ENCODE measurements around the gene TMTC4. TPM values are rescaled to one million over a fixed set of nuclear protein-coding genes. Genes with fewer than 3 reads are reported as not detected.

The TMTC4 gene
- polyA plus RNA-seq, 1 donor from 2014 or later = 123 TPM

DNA sequence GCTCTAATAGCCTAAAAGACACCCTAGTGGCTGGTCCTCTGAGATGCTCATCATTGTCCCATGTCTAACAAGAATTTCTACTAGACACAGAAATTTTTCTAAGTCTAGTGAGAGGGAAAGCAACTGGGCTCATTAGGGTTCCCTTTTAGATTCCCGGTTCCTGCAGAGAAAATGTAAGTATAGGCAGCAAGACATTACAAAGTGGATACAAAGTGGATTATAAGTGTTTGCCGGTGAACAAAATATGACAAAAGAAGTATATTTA, 20.8 kb upstream of the TMTC4 start:
- no peaks in the 10 kb centered on the region for H3K27me3 ChIP-seq (ENCODE audit: insufficient read depth, low read depth, low read length)
- H3K36me3 ChIP-seq (ENCODE audit: insufficient read depth, low read length) = no peaks in the 10 kb centered on the region

DNA sequence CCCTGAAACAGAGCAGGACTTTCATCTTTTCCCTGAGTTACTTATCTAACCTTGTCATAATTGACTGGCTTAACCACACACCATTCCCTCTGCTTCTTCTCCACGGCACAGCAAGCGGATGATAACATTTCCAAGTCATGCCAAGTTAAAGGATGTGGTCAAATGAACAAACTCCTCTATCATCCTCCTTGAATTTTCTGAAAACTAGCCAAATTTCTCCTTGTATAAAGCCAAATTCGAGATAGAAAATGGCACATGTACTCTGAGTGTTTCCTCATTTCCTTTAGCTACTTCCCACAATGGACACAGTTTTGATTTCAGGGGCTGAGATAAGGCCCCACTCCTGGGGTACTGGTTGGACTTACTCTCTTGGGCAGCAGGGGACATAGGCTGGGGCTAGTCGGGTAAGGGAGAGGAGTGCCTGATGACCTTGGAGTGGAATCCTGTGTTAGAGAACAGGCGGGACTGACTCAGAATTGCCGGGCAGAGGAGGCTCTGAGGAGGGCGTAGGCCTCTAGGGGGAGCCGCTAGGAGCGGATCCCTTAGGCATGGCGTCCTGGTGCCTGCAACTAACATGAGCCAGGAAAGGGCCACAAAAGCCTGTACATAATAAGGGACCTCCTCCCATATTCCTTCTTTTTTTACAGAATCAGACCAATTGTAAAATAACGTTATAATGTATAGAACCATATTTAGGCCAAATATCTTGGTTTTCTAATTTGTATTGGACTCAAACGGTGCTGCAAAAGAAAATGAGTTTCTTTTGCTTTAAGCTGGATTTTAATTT, 20.3 kb upstream of the TMTC4 start:
- H3K79me2 ChIP-seq (replicated peaks; ENCODE audit: insufficient read depth, low read length) = no peaks in the 10 kb centered on the region
- no peak overlapping the region for H3K4me3 ChIP-seq (ENCODE audit: low read length)
- no peak for TF ChIP-seq EZH2 (IDR thresholded peaks at IDR 0.05; ENCODE audit: borderline replicate concordance, insufficient read depth, low read length, poor library complexity, severe bottlenecking)
- no peak overlapping the region for H3K27ac ChIP-seq (ENCODE audit: low read length)
- H3K9ac ChIP-seq (ENCODE audit: low read length) = no peak overlapping the region
- H3K27me3 ChIP-seq (ENCODE audit: insufficient read depth, low read depth, low read length) = no peaks in the 10 kb centered on the region
- H3K9me2 ChIP-seq (ENCODE audit: insufficient read depth, low read length) = no peaks in the 10 kb centered on the region
- H3F3A ChIP-seq (ENCODE audit: insufficient read depth, low read length, poor library complexity, severe bottlenecking) = no peaks in the 10 kb centered on the region
- no peaks in the 10 kb centered on the region for H3K36me3 ChIP-seq (ENCODE audit: insufficient read depth, low read length)
- no peaks in the 10 kb centered on the region for H4K20me1 ChIP-seq (ENCODE audit: insufficient read depth)
- H3K4me2 ChIP-seq (ENCODE audit: low read length) = no peak overlapping the region
- H3K9me3 ChIP-seq (ENCODE audit: low read length) = peaks cover 4% of the 10 kb centered on the region
- H2AFZ ChIP-seq (ENCODE audit: low read depth, low read length) = no peak overlapping the region

More for the DNA sequence above, 20.8 kb upstream of the TMTC4 start:
- Histone ChIP-seq H3K9ac (ENCODE audit: low read length) (no peak overlapping the region), H3K9me3 (ENCODE audit: low read length) (no peaks in the 10 kb centered on the region), H4K20me1 (ENCODE audit: insufficient read depth) (no peaks in the 10 kb centered on the region), H3K9me2 (ENCODE audit: insufficient read depth, low read length) (no peaks in the 10 kb centered on the region), H3K4me2 (ENCODE audit: low read length) (no peak overlapping the region), H3F3A (ENCODE audit: insufficient read depth, low read length, poor library complexity, severe bottlenecking) (no peaks in the 10 kb centered on the region), H3K27ac (ENCODE audit: low read length) (no peak overlapping the region), H3K79me2 (replicated peaks; ENCODE audit: insufficient read depth, low read length) (no peaks in the 10 kb centered on the region), H2AFZ (ENCODE audit: low read depth, low read length) (no peak overlapping the region), H3K4me3 (ENCODE audit: low read length) (no peak overlapping the region)
- TF ChIP-seq, protein P1, sequence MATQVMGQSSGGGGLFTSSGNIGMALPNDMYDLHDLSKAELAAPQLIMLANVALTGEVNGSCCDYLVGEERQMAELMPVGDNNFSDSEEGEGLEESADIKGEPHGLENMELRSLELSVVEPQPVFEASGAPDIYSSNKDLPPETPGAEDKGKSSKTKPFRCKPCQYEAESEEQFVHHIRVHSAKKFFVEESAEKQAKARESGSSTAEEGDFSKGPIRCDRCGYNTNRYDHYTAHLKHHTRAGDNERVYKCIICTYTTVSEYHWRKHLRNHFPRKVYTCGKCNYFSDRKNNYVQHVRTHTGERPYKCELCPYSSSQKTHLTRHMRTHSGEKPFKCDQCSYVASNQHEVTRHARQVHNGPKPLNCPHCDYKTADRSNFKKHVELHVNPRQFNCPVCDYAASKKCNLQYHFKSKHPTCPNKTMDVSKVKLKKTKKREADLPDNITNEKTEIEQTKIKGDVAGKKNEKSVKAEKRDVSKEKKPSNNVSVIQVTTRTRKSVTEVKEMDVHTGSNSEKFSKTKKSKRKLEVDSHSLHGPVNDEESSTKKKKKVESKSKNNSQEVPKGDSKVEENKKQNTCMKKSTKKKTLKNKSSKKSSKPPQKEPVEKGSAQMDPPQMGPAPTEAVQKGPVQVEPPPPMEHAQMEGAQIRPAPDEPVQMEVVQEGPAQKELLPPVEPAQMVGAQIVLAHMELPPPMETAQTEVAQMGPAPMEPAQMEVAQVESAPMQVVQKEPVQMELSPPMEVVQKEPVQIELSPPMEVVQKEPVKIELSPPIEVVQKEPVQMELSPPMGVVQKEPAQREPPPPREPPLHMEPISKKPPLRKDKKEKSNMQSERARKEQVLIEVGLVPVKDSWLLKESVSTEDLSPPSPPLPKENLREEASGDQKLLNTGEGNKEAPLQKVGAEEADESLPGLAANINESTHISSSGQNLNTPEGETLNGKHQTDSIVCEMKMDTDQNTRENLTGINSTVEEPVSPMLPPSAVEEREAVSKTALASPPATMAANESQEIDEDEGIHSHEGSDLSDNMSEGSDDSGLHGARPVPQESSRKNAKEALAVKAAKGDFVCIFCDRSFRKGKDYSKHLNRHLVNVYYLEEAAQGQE (IDR thresholded peaks at IDR 0.05; ENCODE audit: borderline replicate concordance) = no peak
- TF ChIP-seq EZH2 (IDR thresholded peaks at IDR 0.05; ENCODE audit: borderline replicate concordance, insufficient read depth, low read length, poor library complexity, severe bottlenecking) = no peak
- no peak for TF ChIP-seq EP300 (conservative IDR thresholded peaks at IDR 0.05; ENCODE audit: poor library complexity, severe bottlenecking)
- TF ChIP-seq SMC3 (conservative IDR thresholded peaks at IDR 0.05; ENCODE audit: poor library complexity) = no peak
- no peak for TF ChIP-seq TAF1 (IDR thresholded peaks at IDR 0.05; ENCODE audit: low read depth)
- TF ChIP-seq CTCF (IDR thresholded peaks at IDR 0.05; ENCODE audit: poor library complexity, severe bottlenecking) = no peak
- no peak for TF ChIP-seq POLR2AphosphoS5 (IDR thresholded peaks at IDR 0.05)
- TF ChIP-seq MXI1 (conservative IDR thresholded peaks at IDR 0.05; ENCODE audit: poor library complexity, severe bottlenecking) = no peak
- no peak for TF ChIP-seq RAD21 (conservative IDR thresholded peaks at IDR 0.05)
